CD4-positive, alpha-beta T cell treated with Interferon alpha-2 for 1 hour (primary cell): Measurements from ENCODE around the gene SRSF10.
"Not testable (repeated sequence)": the region's sequence is repeated elsewhere in the genome, so short reads cannot be mapped to it uniquely, and the experiment has no call there.

Experiments used
- DNase-seq, 2 donors: peaks; one replicate each; pipeline ENCODE4 v3.0.0-alpha.2; 2020 to 2022

SRSF10 gene

GRCh38 chr1:23996700-23997229 is 16.6 kb upstream of the SRSF10 start:
- DNase-seq: no peak

GRCh38 chr1:23995431-23995837 is 15.3 kb upstream of the SRSF10 start:
- DNase-seq: no peak

GRCh38 chr1:23992011-23992410 is 11.9 kb upstream of the SRSF10 start:
- DNase-seq: not testable (repeated sequence)

GRCh38 chr1:23989263-23989662 is 9.1 kb upstream of the SRSF10 start:
- no peak for DNase-seq

GRCh38 chr1:23987038-23987437 is 6.9 kb upstream of the SRSF10 start:
- DNase-seq: not testable (repeated sequence)

GRCh38 chr1:23984417-23985186 is 4.5 kb upstream of the SRSF10 start:
- no peak for DNase-seq

GRCh38 chr1:23980728-23981070 is 572 bp upstream of the SRSF10 start:
- peak in 1 of 2 donors; percentile 17 for DNase-seq

- DNase-seq: no peak
These were observed 693 bp downstream of the SRSF10 start for GRCh38 chr1:23979387-23979880.

GRCh38 chr1:23978805-23979204 is 1.3 kb downstream of the SRSF10 start:
- no peak for DNase-seq

- DNase-seq: no peak
These were observed 2.3 kb downstream of the SRSF10 start for GRCh38 chr1:23977854-23978191.

- peak in 1 of 2 donors; percentile 31 for DNase-seq
These were observed 2.8 kb downstream of the SRSF10 start for GRCh38 chr1:23977187-23977853.

GRCh38 chr1:23967871-23968270 is 12.3 kb downstream of the SRSF10 start:
- no peak for DNase-seq

- no peak for DNase-seq
These were observed 13.1 kb downstream of the SRSF10 start for GRCh38 chr1:23966973-23967493.

- no peak for DNase-seq
These were observed 15.1 kb downstream of the SRSF10 start for GRCh38 chr1:23964790-23965740.

- no peak for DNase-seq
These were observed 15.9 kb downstream of the SRSF10 start for GRCh38 chr1:23964235-23964668.

GRCh38 chr1:23963617-23964234 is 16.4 kb downstream of the SRSF10 start:
- no peak for DNase-seq

- peak in 1 of 2 donors; percentile 40 for DNase-seq
These were observed 19.7 kb downstream of the SRSF10 start for GRCh38 chr1:23960291-23961020.

- peak; percentile 95 to 96 for DNase-seq
These were observed 20.5 kb downstream of the SRSF10 start, which contains the start of gene PNRC2 for GRCh38 chr1:23959461-23960290. Gene PNRC2 (plus strand): TSS chr1:23959828. CDS start chr1:23961458, 1,630 bp downstream.

GRCh38 chr1:23958810-23959460 is 21.2 kb downstream of the SRSF10 start:
- DNase-seq: peak; percentile 96
